Measurements from ENCODE around the gene BRCA1.
"Not testable (repeated sequence)": the region's sequence is repeated elsewhere in the genome, so short reads cannot be mapped to it uniquely, and the experiment has no call there.

The BRCA1 gene

DNA sequence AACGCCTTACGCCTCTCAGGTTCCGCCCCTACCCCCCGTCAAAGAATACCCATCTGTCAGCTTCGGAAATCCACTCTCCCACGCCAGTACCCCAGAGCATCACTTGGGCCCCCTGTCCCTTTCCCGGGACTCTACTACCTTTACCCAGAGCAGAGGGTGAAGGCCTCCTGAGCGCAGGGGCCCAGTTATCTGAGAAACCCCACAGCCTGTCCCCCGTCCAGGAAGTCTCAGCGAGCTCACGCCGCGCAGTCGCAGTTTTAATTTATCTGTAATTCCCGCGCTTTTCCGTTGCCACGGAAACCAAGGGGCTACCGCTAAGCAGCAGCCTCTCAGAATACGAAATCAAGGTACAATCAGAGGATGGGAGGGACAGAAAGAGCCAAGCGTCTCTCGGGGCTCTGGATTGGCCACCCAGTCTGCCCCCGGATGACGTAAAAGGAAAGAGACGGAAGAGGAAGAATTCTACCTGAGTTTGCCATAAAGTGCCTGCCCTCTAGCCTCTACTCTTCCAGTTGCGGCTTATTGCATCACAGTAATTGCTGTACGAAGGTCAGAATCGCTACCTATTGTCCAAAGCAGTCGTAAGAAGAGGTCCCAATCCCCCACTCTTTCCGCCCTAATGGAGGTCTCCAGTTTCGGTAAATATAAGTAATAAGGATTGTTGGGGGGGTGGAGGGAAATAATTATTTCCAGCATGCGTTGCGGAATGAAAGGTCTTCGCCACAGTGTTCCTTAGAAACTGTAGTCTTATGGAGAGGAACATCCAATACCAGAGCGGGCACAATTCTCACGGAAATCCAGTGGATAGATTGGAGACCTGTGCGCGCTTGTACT, at the start of gene BRCA1:
Gene BRCA1 (minus strand): TSS at position 232 of the 834 bp plus-strand sequence. CDS start 1,268 bp downstream, outside the sequence.
- DNase-seq: peak; percentile 99

DNA sequence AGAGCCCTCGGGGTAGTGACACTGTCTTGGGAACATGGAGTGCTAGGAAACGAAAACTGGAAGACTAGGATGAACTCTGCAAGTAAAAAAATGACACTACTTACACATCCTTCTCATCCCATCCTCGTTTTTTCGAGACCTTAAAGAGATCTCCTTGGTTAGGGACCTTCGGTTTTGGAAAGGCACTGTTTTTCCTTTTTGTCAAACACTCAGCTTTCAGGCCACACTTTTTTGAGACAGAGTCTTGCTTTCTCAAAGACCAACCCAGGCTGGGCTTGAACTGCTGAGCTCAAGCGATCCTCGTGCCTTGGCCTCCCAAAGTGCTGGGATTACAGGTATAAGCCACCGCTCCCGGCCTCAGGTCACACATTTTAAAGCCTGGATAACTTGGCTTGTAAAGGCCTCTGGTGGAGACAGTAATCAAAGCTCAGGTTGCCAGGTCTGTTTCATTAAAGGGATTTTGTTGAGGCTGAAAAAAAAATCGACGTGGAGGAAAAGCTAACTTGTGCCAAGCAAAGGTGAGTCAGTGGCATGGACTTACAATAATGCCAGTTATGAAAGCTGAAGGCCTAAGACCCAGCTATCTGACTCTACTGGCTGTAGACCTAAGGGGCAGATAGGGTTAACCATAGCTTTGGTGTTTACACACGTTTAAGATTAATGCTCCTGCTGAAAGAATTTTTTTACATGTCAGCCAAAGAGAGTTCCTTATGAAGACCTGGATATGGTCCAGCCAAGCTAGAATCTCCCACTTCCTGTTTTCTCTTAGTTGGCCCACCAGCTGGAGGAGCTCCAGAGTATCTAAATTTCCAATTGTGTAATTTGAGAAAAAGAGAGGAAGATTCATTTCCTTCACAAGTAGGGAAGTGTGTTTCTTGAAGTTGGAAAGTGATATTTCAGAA, 46.7 kb upstream of the BRCA1 start:
- DNase-seq: peak; percentile 65 to 87

DNA sequence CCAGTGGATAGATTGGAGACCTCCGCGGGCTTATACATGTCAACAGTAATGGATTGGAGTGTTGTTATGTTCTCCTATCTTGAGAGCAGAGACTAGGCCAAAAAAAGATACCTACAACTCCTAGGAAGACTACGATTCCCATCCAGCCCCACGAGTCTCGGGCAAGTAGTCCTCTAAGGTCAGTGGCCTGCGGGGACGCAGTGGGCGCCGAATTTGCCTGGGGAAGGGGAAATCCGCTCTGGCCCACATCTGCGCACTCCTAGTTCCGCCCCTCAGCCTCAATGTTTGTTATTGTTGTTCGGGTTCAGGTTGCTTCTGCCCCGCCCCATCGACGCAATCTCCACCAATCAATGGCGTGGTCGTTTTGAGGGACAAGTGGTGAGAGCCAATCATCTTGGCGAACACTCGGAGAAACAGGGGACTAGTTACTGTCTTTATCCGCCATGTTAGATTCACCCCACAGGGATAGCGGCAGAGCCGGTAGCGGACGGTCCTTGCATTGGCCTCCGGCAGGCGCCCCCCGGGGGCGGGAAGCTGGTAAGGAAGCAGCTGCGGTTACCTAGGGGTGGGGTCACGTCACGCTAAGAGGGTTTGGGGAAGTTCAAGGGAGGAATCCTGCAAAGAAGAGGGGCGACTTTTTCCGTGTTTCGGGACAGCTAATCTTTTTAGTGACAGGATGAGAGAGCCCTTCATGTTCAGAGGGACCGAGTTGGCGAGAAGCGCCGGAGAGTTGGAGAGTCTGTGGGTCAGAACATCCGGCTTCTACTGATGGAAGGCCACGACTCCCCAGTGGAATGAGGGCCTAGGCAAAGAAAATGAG, 45.8 kb upstream of the BRCA1 start, which contains the start of gene NBR1:
Gene NBR1 (plus strand): TSS at position 449 of the 820 bp plus-strand sequence. CDS start 4,586 bp downstream, outside the sequence.
- peak; percentile 97 to 98 for DNase-seq

DNA sequence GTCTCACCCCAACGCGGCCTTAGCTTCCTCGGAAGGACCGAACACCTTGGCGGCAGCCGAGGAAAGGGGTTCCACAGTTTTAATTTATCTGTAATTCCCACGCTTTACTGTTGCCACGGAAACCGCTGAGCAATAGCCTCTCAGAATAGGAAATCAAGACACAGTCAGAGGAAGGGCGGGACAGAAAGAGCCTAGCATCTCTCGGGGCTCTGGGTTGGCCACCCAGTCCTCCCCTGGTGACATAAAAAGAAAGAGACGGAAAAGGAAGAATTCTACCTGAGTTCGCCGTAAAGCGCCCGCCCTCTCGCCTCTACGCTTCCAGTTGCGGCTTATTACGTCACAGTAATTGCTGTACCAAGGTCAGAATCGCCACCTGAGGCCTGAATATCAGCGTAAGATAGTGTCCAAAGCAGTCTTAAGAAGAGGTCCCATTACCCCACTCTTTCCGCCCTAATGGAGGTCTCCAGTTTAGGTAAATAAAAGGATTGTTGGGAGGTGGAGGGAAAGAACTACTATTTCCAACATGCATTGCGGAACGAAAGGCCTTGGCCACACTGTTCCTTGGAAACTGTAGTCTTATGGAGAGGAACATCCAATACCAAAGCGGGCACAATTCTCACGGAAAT, 45.1 kb upstream of the BRCA1 start:
- DNase-seq: peak; percentile 87 to 99

DNA sequence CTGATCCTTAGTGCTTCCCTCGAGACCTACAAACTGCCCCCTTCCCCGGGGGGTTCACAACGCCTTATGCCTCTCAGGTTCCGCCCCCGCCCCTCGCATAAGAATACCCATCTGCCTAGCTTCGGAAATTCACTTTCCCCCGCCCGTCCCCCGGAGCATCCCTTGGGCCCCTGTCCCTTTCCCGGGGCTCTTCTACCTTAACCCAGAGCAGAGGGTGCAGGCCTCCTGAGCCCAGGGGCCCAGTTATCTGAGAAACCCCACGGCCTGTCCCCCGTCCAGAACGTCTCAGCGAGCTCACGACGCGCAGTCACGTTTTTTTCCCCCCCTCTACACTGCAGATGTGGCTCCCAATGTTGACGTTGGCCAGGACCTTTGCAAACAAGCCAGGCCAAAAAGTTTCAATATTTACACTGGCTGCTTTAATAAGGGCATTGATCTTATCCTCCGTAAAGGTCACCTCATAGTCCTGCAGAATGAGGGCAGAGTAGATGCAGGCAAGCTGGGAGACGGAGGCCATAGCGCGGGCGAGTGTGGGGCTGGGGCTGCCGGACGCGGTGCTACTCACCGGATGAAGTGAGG, 44.5 kb upstream of the BRCA1 start:
- DNase-seq: no peak

DNA sequence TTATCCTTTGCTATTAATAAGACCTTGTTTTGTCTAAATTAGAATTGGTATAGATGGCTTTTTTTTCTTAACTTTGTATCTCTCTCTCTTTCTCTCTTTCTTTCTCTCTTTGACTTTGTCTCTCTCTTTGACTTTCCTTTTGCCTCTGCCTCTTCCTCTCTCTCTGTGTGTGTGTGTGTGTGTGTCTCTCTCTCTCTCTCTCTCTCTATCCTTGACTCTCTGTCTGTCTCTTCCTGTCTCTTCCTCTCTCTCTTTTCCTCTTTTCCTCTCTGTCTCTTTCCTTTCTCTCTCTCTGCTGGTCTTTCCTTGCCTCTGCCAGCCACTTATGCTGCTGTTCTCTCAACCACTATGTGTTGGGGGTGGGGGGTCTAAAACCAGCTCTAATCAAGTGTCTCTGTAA, 40.8 kb upstream of the BRCA1 start:
- DNase-seq: not testable (repeated sequence)

DNA sequence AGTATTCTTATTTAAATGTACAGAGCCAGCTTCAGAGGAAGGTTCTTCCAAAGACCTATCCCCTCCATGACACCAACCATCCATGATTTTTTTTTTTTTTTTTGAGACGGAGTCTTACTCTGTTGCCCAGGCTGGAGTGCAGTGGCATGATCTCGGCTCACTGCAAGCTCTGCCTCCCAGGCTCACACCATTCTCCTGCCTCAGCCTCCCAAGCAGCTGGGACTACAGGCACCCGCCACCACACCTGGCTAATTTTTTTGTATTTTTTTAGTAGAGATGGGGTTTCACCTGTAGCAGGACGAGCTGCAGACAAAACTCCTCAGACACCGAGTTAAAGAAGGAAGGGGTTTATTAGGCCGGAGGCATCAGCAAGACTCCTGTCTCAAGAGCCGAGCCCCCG, 34.8 kb upstream of the BRCA1 start:
- DNase-seq: not testable (repeated sequence)

DNA sequence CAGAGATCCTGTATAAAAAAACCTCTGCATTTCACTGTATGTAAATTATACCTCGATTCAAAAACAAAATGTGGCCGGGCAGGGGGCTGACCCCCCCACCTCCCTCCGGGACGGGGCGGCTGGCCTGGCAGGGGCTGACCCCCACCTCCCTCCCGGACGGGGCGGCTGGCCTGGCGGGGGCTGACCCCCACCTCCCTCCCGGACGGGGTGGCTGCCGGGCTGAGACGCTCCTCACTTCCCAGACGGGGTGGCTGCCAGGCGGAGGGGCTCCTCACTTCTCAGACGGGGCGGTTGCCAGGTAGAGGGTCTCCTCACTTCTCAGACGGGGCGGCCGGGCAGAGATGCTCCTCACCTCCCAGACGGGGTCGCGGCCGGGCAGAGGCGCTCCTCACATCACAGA, 34.1 kb upstream of the BRCA1 start:
- not testable (repeated sequence) for DNase-seq

DNA sequence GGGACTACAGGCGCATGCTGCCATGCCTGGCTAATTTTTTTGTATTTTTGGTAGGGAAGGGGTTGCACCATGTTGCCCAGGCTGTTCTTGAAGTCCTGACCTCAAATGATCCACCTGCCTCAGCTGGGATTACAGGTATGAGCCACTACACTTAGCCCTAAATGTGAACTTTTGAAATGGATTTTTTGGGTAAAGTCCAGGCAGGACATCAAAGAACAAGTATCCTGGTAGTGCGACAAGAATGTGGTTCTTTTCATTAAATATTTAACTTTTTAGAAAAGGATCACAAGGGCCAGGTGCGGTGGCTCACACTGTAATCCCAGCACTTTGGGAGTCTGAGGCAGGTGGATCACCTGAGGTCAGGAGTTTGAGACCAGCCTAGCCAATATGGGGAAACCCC, 30.5 kb upstream of the BRCA1 start:
- DNase-seq: no peak

DNA sequence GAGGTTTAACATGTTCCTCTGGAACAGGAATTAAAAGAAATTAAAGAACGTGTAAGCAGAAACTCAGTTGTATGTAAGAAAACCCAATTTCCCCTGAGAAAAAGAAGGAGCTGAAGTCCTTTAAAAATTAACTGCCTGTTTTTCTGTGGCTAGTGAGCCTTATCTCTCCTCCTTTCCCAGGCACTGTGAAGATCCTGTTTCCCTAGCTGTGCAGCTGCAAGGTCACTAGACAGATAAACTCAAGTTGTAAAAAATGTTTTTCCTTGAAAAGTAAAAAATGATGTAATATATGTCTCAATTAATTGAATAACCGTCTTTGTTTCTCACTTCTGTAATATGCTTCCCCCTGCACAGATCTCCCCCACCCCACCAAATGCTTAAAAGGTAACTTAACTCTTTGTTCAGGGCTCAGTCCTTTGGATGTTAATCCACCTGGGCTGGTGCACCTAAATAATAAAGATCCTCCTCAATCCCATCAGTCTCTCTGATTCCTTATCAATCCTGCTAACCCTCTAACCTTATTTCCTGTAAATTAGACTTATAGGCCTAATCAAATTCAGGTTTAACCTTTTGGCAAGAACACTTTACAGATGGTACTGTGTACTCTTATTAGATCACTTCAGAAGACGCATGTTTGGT, 28.2 kb upstream of the BRCA1 start:
- DNase-seq: not testable (repeated sequence)

DNA sequence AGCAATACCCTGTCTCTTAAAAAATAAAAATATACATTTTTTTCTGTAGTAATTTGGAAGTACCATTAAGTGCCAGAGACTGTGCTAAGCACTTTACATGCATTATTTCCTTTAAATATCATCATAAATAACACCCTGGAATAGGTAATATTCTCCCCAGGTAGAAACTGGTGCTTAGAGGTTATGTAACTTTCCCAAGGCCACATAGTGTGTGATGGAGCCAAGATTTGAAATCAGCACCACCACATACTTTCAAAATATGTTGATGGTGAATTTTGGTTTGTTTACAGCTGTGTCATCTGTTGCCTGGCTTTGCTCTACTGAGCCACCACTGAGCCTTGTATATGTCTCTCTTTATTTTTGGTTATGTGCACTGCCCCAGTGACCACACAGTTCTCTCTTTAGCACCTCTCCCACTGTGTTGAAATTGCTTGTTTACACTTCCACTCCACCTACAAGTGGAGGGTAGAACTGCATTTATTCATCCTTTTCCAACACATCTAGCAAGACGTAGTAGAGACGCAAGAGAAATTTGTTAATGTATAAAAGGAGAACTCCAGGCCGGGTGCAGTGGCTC, 26.8 kb upstream of the BRCA1 start:
- DNase-seq: no peak

DNA sequence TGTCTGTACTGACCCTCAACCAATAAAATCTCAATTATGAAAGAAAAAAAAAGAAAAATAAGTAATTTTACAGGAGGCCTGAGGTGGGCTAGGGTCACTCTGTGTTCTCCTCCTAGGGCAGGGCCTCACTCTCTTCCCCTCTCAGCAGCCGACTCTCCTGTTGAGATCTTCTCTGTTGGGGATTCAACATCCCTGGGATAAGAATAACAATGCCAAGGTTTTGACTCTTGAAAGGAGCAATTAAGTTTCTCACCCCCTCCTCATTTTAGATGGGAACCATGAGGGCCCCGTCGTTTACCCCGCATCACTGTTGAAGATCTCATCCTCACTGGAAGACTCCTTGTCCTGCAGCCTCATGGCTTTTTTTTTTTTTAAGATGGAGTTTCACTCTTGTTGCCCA, 21.5 kb upstream of the BRCA1 start:
- DNase-seq: no peak

DNA sequence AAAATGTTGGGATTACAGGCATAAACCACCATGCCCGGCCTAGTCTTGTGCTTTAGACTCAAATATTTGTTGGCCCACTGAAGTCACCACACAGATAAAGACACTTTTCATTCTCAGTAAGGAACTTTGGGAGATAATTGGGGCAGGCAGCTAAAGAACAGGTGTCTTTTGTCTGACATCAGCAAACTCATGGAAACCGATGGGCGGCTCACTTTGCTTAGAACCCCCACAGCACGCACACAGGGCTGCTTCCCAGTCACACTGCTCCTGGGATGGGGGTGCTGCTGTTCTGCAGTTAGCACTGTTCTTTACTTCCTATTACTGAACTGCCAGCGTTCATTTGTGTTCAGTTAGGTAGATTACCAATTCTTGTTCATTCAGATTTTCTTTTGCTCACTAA, 18.0 kb upstream of the BRCA1 start:
- DNase-seq: no peak

DNA sequence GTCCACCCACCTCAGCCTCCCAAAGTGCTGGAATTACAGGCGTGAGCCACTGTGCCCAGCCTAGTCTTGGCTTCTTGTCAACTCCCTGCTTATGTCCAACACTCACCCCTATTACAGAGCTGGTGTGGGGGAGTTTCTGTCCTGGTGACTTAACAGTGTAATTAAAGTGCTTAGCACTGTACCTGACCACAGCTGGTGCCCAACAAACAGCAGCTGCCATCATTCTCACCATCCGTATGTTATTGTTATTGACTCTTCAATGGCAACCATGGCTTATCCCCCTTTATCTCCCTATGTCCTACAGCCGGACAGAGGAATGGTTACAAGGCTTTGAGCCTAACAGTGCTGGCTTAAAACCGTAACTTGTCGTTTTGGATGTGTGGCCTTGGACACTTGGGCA, 17.0 kb upstream of the BRCA1 start:
- DNase-seq: no peak

DNA sequence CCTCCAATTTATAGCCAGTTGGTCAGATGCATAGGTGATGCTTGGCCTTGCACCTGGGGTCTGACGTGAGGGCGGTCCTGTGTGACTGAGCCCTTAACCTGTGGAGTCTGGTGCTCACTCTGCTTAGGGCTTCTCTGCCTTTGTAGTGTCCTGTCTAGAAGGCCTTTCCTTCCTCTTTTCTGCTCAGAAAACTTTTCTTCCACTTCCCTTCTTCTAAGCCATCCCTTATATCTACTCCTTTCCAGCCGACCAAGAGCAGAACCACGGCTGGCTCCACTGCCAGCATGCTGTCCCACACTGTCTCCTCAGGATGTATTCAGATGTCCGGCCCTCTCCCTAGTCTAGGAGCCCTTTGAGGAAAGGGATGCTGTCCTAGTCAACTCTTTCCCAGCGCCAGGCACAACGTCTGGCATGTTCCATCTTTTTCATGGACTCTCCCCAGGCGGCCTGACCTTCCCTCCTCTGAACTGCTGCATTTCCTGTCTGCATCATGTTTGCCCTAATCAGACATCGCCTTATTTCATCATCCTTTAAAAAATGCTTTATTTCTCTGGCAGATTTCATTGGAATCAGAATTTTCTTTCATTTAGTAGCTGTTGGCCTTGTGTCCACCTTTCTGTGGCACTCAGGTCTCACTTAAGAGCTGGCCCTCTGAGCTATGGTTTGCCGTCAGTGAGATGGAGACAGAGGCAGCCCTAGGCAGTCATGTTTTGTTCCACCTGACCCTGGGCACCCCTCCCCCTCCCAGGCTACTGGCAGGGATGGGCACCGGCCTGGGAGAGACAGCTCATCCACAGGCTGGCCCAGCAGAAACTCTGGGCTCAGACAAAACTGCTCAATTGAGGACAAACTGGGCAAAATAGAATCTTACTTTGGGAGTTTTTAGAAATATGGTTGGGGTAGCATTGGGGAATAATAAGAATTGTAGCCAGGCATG, 15.5 kb upstream of the BRCA1 start:
- DNase-seq: no peak

DNA sequence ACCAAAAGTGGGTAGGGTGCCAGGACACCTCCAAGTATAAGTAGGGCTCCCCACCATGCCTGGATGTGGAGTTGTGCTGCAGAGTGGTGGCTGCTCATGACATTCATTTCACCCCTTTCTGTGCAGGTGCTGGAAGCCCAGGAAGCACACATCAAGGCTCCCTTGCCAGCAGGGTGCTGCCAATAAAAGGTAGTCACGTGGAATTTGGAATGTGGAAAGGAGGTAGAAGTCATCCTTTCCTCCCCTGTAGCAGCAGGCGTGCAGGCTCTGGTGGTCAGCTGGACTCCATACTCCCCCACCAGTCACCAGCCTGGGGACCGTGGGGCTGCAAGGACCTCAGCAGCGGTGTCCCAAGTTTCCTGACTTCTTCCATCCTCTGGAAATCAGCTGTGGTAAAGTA, 13.4 kb upstream of the BRCA1 start:
- DNase-seq: not testable (repeated sequence)

DNA sequence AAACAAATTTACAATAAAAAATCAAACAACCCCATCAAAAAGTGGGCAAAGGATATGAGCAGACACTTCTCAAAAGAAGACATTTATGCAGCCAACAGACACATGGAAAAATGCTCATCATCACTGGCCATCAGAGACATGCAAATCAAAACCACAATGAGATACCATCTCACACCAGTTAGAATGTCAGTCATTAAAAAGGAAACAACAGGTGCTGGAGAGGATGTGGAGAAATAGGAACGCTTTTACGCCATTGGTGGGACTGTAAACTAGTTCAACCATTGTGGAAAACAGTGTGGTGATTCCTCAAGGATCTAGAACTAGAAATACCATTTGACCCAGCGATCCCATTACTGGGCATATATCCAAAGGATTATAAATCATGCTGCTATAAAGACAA, 11.4 kb upstream of the BRCA1 start:
- DNase-seq: not testable (repeated sequence)

DNA sequence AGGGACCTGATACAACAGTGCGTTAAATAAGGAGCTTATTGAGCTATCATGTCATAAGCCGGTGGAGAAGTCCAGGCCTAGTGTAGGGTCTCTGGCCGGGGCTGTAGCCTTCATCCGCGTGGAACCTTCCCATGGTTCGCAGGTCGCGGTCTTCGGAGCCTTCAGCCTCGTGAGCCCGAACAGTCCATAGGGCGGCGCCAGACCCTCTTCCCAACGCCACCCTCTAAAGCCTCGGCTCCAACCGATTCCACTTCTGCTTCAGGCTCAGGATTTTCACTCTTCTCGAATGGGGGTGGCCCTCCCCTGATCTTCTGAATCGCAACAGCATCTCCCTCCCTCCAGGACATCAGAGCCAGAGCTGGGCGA, 10.3 kb upstream of the BRCA1 start:
- DNase-seq: no peak

DNA sequence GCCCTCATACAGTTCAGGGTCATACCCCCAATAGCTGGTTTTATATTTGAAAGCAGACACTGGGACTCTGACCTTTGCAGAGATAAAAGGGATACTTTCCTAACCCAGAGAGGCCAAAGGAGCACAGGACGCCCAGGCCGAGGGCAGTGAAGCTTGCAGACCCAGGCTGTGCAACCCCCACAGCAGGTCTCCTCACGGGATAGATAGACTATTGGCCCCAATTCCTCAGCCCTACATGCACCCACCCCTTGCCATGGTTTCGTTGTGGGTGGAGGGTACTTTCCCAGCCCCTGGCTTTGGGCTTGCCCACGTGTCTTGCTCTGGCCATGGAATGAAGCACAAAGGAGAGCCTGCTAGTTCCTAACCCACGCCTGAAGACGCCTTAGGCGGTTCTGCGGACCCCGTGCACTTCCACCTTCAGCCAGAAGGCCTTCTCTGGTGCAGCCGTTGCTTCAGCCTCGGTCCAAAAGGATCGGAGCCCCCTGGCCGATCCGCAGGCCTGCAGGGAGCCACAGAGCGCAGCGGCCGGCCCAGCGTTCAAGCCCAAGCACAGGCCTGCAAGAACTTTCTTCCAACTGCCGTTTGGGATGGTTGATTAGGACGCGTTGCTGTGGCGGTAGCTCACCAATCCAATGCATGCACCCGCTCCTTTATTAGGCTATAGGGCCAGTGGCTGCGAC, 9.8 kb upstream of the BRCA1 start:
- no peak for DNase-seq
